Left ventricle myocardium inferior (tissue), 1 donor: ENCODE measurements around the gene COPB1. TPM values are rescaled to one million over a fixed set of nuclear protein-coding genes. Genes with fewer than 3 reads are reported as not detected.

Experiments used
- DNase-seq: peaks from one replicate; pipeline ENCODE4 v3.0.0-alpha.2; 2020
- H3K27ac ChIP-seq: fragments of 200-600 bp; replicated peaks from 2 replicates; pipeline ENCODE4 v1.8.0; 2021
- H3K27me3 ChIP-seq: fragments of 200-600 bp; 2 replicates; pipeline ENCODE4 v1.8.0; 2021; ENCODE audit warnings: low read depth
- H3K36me3 ChIP-seq: fragments of 200-600 bp; 2 replicates; pipeline ENCODE4 v1.8.0; 2021
- H3K4me1 ChIP-seq: fragments of 200-600 bp; 2 replicates; pipeline ENCODE4 v1.8.0; 2021
- H3K4me3 ChIP-seq: fragments of 200-600 bp; 2 replicates; pipeline ENCODE4 v1.8.0; 2021; ENCODE audit warnings: mild to moderate bottlenecking, moderate library complexity
- H3K9me3 ChIP-seq: fragments of 200-600 bp; replicated peaks from 2 replicates; pipeline ENCODE4 v1.8.0; 2021
- CTCF ChIP-seq: fragments of 200-600 bp; IDR thresholded peaks from 2 replicates; pipeline ENCODE4 v1.8.0; 2021; ENCODE audit warnings: antibody characterized with exemption, mild to moderate bottlenecking, borderline replicate concordance
- intact Hi-C: fragments of 100-400 bp; cut with micrococcal nuclease; formaldehyde crosslinking; loops from one replicate; pipeline ENCODE4 v1.11.0; 2022
- total RNA-seq: library from RNA; stranded (reverse); fragmentation: NEBNext Ultra II Directional; extraction: Animal tissue kit (Norgen Biotek cat#: 25700); gene quantifications from one replicate; pipeline ENCODE4 v1.2.1, GENCODE V29; 2021
- donor health status: DM: no; HTN: yes; CAD: no; lungs with severe emphysema.

Gene COPB1
- total RNA-seq, 1 donor from 2014 or later: 45.8 TPM

- H3K4me1 ChIP-seq: peaks cover 14% of the 10 kb centered on the region
- peaks cover 95% of the 10 kb centered on the region for H3K36me3 ChIP-seq
- no peak overlapping the region for H3K27ac ChIP-seq
- intact Hi-C loops: no loop called here
- no peaks in the 10 kb centered on the region for H3K9me3 ChIP-seq
- H3K4me3 ChIP-seq: no peak overlapping the region
- no peak for TF ChIP-seq CTCF
- DNase-seq: no peak
- H3K27me3 ChIP-seq: no peaks in the 10 kb centered on the region
These were observed 28.5 kb downstream of the COPB1 start for GRCh38 chr11:14471127-14471526.

- Histone ChIP-seq H3K36me3 (peaks cover 97% of the 10 kb centered on the region), H3K9me3 (no peaks in the 10 kb centered on the region), H3K4me3 (no peak overlapping the region), H3K27ac (no peak overlapping the region), H3K27me3 (no peaks in the 10 kb centered on the region), H3K4me1 (peaks cover 4% of the 10 kb centered on the region)
- no peak for DNase-seq
- no peak for TF ChIP-seq CTCF
- intact Hi-C loops: no loop called here
These were observed 36.0 kb downstream of the COPB1 start for GRCh38 chr11:14463623-14464022.

- no peak for TF ChIP-seq CTCF
- H3K4me3 ChIP-seq: no peak overlapping the region
- H3K4me1 ChIP-seq: peaks cover 14% of the 10 kb centered on the region
- no peak overlapping the region for H3K27ac ChIP-seq
- no peak for DNase-seq
- peaks cover 85% of the 10 kb centered on the region for H3K36me3 ChIP-seq
- H3K27me3 ChIP-seq: no peaks in the 10 kb centered on the region
- intact Hi-C loops: no loop called here
- H3K9me3 ChIP-seq: no peaks in the 10 kb centered on the region
These were observed 39.5 kb downstream of the COPB1 start for GRCh38 chr11:14460147-14460546.

- no peaks in the 10 kb centered on the region for H3K27me3 ChIP-seq
- DNase-seq: no peak
- intact Hi-C loops: loop anchor here (5.0 kb wide), 1 partner anchor 161 kb away; no protein-coding TSS in a partner anchor
- H3K36me3 ChIP-seq: peaks cover 69% of the 10 kb centered on the region
- no peak overlapping the region for H3K27ac ChIP-seq
- no peak for TF ChIP-seq CTCF
- H3K4me1 ChIP-seq: peaks cover 17% of the 10 kb centered on the region
- no peak overlapping the region for H3K4me3 ChIP-seq
- H3K9me3 ChIP-seq: no peaks in the 10 kb centered on the region
These were observed 41.2 kb downstream of the COPB1 start for GRCh38 chr11:14458377-14458776.

- H3K27ac ChIP-seq: peak overlapping the region; percentile 24
These were observed 43.8 kb downstream of the COPB1 start for GRCh38 chr11:14455648-14456430.

More at GRCh38 chr11:14455648-14456430, 43.8 kb downstream of the COPB1 start:
- no peak overlapping the region for H3K4me3 ChIP-seq
- peaks cover 58% of the 10 kb centered on the region for H3K36me3 ChIP-seq
- no peak for TF ChIP-seq CTCF
- no peaks in the 10 kb centered on the region for H3K27me3 ChIP-seq
- no peak for DNase-seq
- no peaks in the 10 kb centered on the region for H3K9me3 ChIP-seq
- peaks cover 17% of the 10 kb centered on the region for H3K4me1 ChIP-seq
- intact Hi-C loops: loop anchor here (5.0 kb wide), 1 partner anchor 159 kb away; no protein-coding TSS in a partner anchor
